ENCODE results near the gene SLC26A8. TPM values are rescaled to one million over a fixed set of nuclear protein-coding genes. Genes with fewer than 3 reads are reported as not detected.

SLC26A8 gene
- total and polyA plus RNA-seq, 2 of the 13 experiments (the other 11 are each of a cell fraction or from before 2014, with no cell fraction given), result 0.46 TPM; not detected in 1

DNA sequence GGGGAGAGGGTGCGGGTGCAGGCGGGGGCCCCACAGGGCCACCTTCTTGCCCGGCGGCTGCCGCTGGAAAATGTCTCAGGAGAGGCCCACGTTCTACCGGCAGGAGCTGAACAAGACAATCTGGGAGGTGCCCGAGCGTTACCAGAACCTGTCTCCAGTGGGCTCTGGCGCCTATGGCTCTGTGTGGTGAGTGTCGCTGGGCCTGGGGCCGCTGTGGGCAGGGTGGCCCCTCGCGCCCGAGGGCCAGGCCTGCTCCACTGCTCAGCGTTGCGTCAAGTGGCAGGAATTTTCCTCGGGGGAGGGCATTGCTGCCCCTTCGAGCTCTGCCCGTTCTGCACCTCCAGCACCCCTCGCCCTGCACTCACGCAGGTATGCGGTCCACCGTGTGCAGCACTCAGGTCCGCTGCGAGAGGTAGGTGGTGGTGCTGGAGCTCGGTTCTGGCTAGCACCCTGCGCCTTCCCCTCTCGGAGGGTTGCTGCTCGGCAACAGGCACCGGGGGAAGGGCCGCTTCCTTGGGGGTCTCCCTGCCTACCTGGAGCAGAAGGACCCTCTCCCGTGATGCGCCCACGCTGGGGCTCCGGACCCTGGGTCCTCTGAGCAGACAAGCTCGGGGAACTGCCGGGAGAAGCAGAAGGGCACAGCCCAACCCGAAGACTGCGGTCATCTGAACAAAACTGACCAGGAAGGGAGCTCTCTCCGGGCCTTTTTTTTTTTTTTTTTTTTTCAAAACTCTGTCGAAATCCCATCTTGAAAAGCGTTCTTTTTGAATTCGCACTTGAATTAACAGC lies 3.8 kb upstream of the SLC26A8 start (continued):
- no peak for TF ChIP-seq ARID5B (CRISPR knock-in tag; IDR thresholded peaks at IDR 0.05)
- TF ChIP-seq CBX1 (IDR thresholded peaks at IDR 0.05; ENCODE audit: low read depth), result no peak
- TF ChIP-seq DMTF1 (CRISPR knock-in tag; IDR thresholded peaks at IDR 0.05), result no peak
- TF ChIP-seq ZNF678 (CRISPR knock-in tag; IDR thresholded peaks at IDR 0.05), result peak; percentile 43; the same call in 1 of the 2 replicates
- TF ChIP-seq ATM (IDR thresholded peaks at IDR 0.05; ENCODE audit: borderline replicate concordance), result no peak
- TF ChIP-seq BRD4 (CRISPR knock-in tag; IDR thresholded peaks at IDR 0.05), result 0 out of 2 replicates have a peak, but pooled peaks have one; percentile 30
- no peak for TF ChIP-seq TOPORS (CRISPR knock-in tag; IDR thresholded peaks at IDR 0.05)
- TF ChIP-seq TRIM24 (CRISPR knock-in tag; IDR thresholded peaks at IDR 0.05), result no peak; the same call in 1 of the 2 replicates
- no peak for TF ChIP-seq ZFAT (CRISPR knock-in tag; conservative IDR thresholded peaks at IDR 0.05)
- TF ChIP-seq YEATS4 (CRISPR knock-in tag; IDR thresholded peaks at IDR 0.05; ENCODE audit: borderline replicate concordance), result 0 out of 2 replicates have a peak, but pooled peaks have one; percentile 4
- TF ChIP-seq, protein P1, sequence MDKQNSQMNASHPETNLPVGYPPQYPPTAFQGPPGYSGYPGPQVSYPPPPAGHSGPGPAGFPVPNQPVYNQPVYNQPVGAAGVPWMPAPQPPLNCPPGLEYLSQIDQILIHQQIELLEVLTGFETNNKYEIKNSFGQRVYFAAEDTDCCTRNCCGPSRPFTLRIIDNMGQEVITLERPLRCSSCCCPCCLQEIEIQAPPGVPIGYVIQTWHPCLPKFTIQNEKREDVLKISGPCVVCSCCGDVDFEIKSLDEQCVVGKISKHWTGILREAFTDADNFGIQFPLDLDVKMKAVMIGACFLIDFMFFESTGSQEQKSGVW (CRISPR knock-in tag; IDR thresholded peaks at IDR 0.05; ENCODE audit: borderline replicate concordance), result no peak
- no peak for TF ChIP-seq ZNF263 (CRISPR knock-in tag; IDR thresholded peaks at IDR 0.05)
- no peak for TF ChIP-seq MAFK (conservative IDR thresholded peaks at IDR 0.05 in 1 of 2, IDR thresholded peaks at IDR 0.05 in 1 of 2; ENCODE audit: low read length in 2 of 2)
- TF ChIP-seq SP2 (CRISPR knock-in tag; IDR thresholded peaks at IDR 0.05), result no peak
- no peak for TF ChIP-seq ERF (CRISPR knock-in tag; IDR thresholded peaks at IDR 0.05)
- TF ChIP-seq ZFP1 (CRISPR knock-in tag; IDR thresholded peaks at IDR 0.05), result no peak
- TF ChIP-seq NFIB (CRISPR knock-in tag; IDR thresholded peaks at IDR 0.05; ENCODE audit: borderline replicate concordance), result no peak
- 0 out of 2 replicates have a peak, but pooled peaks have one; percentile 8 for TF ChIP-seq BCL3 (CRISPR knock-in tag; IDR thresholded peaks at IDR 0.05)
- TF ChIP-seq PAX8 (CRISPR knock-in tag; IDR thresholded peaks at IDR 0.05; ENCODE audit: borderline replicate concordance), result no peak
- peak; percentile 58; the same call in 1 of the 2 replicates for TF ChIP-seq ZNF546 (CRISPR knock-in tag; conservative IDR thresholded peaks at IDR 0.05)
- TF ChIP-seq GATA4 (IDR thresholded peaks at IDR 0.05; ENCODE audit: borderline replicate concordance, low read depth), result no peak
- TF ChIP-seq ZNF143 (CRISPR knock-in tag; IDR thresholded peaks at IDR 0.05), result no peak
- no peak for TF ChIP-seq ZNF34 (CRISPR knock-in tag; IDR thresholded peaks at IDR 0.05; ENCODE audit: borderline replicate concordance)
